SK-N-MC (cell line): ENCODE data around the gene SWSAP1.

ENCODE experiments used
- EZH2 ChIP-seq: fragments of 200-600 bp; sonication (generic); IDR thresholded peaks from one replicate; pipeline ENCODE4 v1.6.1; 2017; ENCODE audit warnings: antibody characterized with exemption
- FOXP2 ChIP-seq: optimal IDR thresholded peaks from 2 replicates; pipeline ENCODE3; 2011; ENCODE audit warnings: mild to moderate bottlenecking, moderate library complexity; ENCODE audit not compliant: insufficient read depth; ENCODE audit errors: extremely low read length, control extremely low read depth
- POLR2AphosphoS5 ChIP-seq: IDR thresholded peaks from 2 replicates; pipeline ENCODE4 v1.6.1; 2012; ENCODE audit warnings: mild to moderate bottlenecking, low read depth, low read length, borderline replicate concordance

- TF ChIP-seq EZH2 (no peak), POLR2AphosphoS5 (no peak), FOXP2 (no peak)
Observed at GRCh38 chr19:11423164-11423790, 48.8 kb downstream of the SWSAP1 start.
